IMR-90 (cell line): ENCODE results near the gene RALGAPA2. TPM values are rescaled to one million over a fixed set of nuclear protein-coding genes. Genes with fewer than 3 reads are reported as not detected.

Experiments
- ATAC-seq: fragments of 200-7000 bp; cut with Tn5 transposase; 2 replicates; pipeline ENCODE4 v1.9.1; 2020; ENCODE audit warnings: low read depth, mild to moderate bottlenecking, moderate library complexity
- BruUV-seq: library from RNA; stranded (reverse); fragments of 400-500 nt; replicated peaks from 2 replicates; lab custom pipeline; 2021; lab: Mats Ljungman, UMichigan
- CTCF ChIA-PET: fragments of 300-600 bp; formaldehyde crosslinking; extraction: SDS; loops from one replicate; lab custom pipeline; 2021; ENCODE audit warnings: antibody characterized with exemption; lab: Yijun Ruan, JAX
- POLR2A ChIA-PET: fragments of 300-600 bp; sonication (Branson Sonifier 250); formaldehyde crosslinking; loops from one replicate; lab custom pipeline; 2022; ENCODE audit warnings: antibody characterized with exemption; ENCODE audit not compliant: unreplicated experiment; lab: Charles Lee
- DNase-seq: peaks from one replicate; pipeline ENCODE4 v3.0.0; 2013
- H2AFZ ChIP-seq: replicated peaks from 2 replicates; pipeline ENCODE3; 2013; ENCODE audit warnings: low read length, mild to moderate bottlenecking; ENCODE audit not compliant: poor library complexity
- H2AK5ac ChIP-seq: 2 replicates; pipeline ENCODE4 v1.6.1; 2013; ENCODE audit warnings: low read depth, low read length, inconsistent platforms
- H2AK9ac ChIP-seq: replicated peaks from 2 replicates; pipeline ENCODE3; 2013; ENCODE audit warnings: mild to moderate bottlenecking, low read depth, low read length, moderate library complexity; ENCODE audit not compliant: poor library complexity
- H2BK120ac ChIP-seq: 2 replicates; pipeline ENCODE4 v1.6.1; 2013; ENCODE audit warnings: low read depth, low read length, inconsistent platforms
- H2BK15ac ChIP-seq: 3 replicates; pipeline ENCODE4 v1.6.1; 2013; ENCODE audit warnings: low read depth, low read length, inconsistent platforms
- H2BK20ac ChIP-seq: 2 replicates; pipeline ENCODE4 v1.6.1; 2013; ENCODE audit warnings: low read depth, mild to moderate bottlenecking, inconsistent platforms, low read length, moderate library complexity
- H2BK5ac ChIP-seq: 2 replicates; pipeline ENCODE4 v1.6.1; 2013; ENCODE audit warnings: mild to moderate bottlenecking, low read depth, low read length, inconsistent platforms; ENCODE audit not compliant: poor library complexity, severe bottlenecking
- H3K14ac ChIP-seq: replicated peaks from 2 replicates; pipeline ENCODE4 v1.6.1; 2013; ENCODE audit warnings: low read depth, low read length, inconsistent platforms
- H3K18ac ChIP-seq: 2 replicates; pipeline ENCODE4 v1.6.1; 2013; ENCODE audit warnings: low read depth, low read length, control low read depth
- H3K23ac ChIP-seq: 2 replicates; pipeline ENCODE4 v1.6.1; 2013; ENCODE audit warnings: low read depth, low read length, inconsistent platforms
- H3K27ac ChIP-seq: 2 replicates; pipeline ENCODE4 v1.5.1; 2013; ENCODE audit warnings: mild to moderate bottlenecking, control low read depth, low read length; ENCODE audit not compliant: insufficient read depth
- H3K27me3 ChIP-seq: 2 replicates; pipeline ENCODE4 v1.6.1; 2013; ENCODE audit warnings: low read length; ENCODE audit not compliant: control insufficient read depth, insufficient read depth
- H3K36me3 ChIP-seq: 2 replicates; pipeline ENCODE4 v1.6.1; 2013; ENCODE audit warnings: low read length, mixed read lengths; ENCODE audit not compliant: control insufficient read depth, insufficient read depth
- H3K4ac ChIP-seq: 2 replicates; pipeline ENCODE4 v1.6.1; 2013; ENCODE audit warnings: low read depth, low read length, inconsistent platforms
- H3K4me1 ChIP-seq: 2 replicates; pipeline ENCODE4 v1.6.1; 2013; ENCODE audit warnings: low read length, mixed read lengths; ENCODE audit not compliant: control insufficient read depth, insufficient read depth
- H3K4me2 ChIP-seq: 2 replicates; pipeline ENCODE4 v1.6.1; 2013; ENCODE audit warnings: low read depth, mild to moderate bottlenecking, control low read depth, low read length, moderate library complexity
- H3K4me3 ChIP-seq: 2 replicates; pipeline ENCODE4 v1.5.1; 2013; ENCODE audit warnings: low read depth, mild to moderate bottlenecking, control low read depth, low read length, moderate library complexity; ENCODE audit not compliant: insufficient read depth
- H3K56ac ChIP-seq: 2 replicates; pipeline ENCODE4 v1.6.1; 2013; ENCODE audit warnings: low read length, inconsistent platforms; ENCODE audit not compliant: insufficient read depth; ENCODE audit errors: extremely low read depth
- H3K79me1 ChIP-seq, 2 experiments: 2 replicates each; pipeline ENCODE4 v1.6.1; 2013; ENCODE audit warnings: low read length in 2 of 2, inconsistent platforms in 1 of 2, low read depth in 1 of 2
- H3K9ac ChIP-seq: 2 replicates; pipeline ENCODE4 v1.6.1; 2013; ENCODE audit warnings: low read depth, low read length, control low read depth
- H3K9me1 ChIP-seq: 2 replicates; pipeline ENCODE4 v1.6.1; 2013; ENCODE audit warnings: low read length, inconsistent platforms; ENCODE audit not compliant: insufficient read depth
- H3K9me3 ChIP-seq: 2 replicates; pipeline ENCODE4 v1.6.1; 2013; ENCODE audit warnings: low read length; ENCODE audit not compliant: control insufficient read depth, insufficient read depth
- H4K20me1 ChIP-seq: 2 replicates; pipeline ENCODE4 v1.6.1; 2013; ENCODE audit warnings: low read length, inconsistent platforms; ENCODE audit not compliant: insufficient read depth
- H4K5ac ChIP-seq: 2 replicates; pipeline ENCODE4 v1.6.1; 2013; ENCODE audit warnings: mild to moderate bottlenecking, low read depth, low read length, control low read depth
- H4K8ac ChIP-seq, 2 experiments: 2 replicates each; pipeline ENCODE4 v1.6.1; 2013; ENCODE audit warnings: low read depth in 2 of 2, low read length in 2 of 2, control low read depth in 1 of 2, inconsistent platforms in 1 of 2
- H4K91ac ChIP-seq: 2 replicates; pipeline ENCODE4 v1.6.1; 2013; ENCODE audit warnings: low read depth, low read length, inconsistent platforms; ENCODE audit not compliant: insufficient read depth
- BHLHE40 ChIP-seq: fragments of 150-350 bp; IDR thresholded peaks from 2 replicates; pipeline ENCODE4 v1.6.1; 2016; ENCODE audit warnings: mild to moderate bottlenecking, low read depth, low read length
- CEBPB ChIP-seq: IDR thresholded peaks from 2 replicates; pipeline ENCODE4 v1.6.1; 2012; ENCODE audit warnings: low read depth, low read length, improper control_type of control experiment
- CHD1 ChIP-seq: IDR thresholded peaks from 2 replicates; pipeline ENCODE4 v1.6.1; 2012; ENCODE audit warnings: low read depth, low read length, improper control_type of control experiment
- CTCF ChIP-seq: conservative IDR thresholded peaks from 2 replicates; pipeline ENCODE4 v1.5.1; 2012; ENCODE audit warnings: mild to moderate bottlenecking, low read depth, low read length, improper control_type of control experiment
- ELK1 ChIP-seq: fragments of 150-350 bp; IDR thresholded peaks from 2 replicates; pipeline ENCODE4 v1.6.1; 2016; ENCODE audit warnings: low read depth, mild to moderate bottlenecking, low read length, moderate library complexity, borderline replicate concordance
- FOS ChIP-seq: fragments of 150-350 bp; IDR thresholded peaks from 2 replicates; pipeline ENCODE4 v1.6.1; 2016; ENCODE audit warnings: low read depth, low read length
- MAFK ChIP-seq: IDR thresholded peaks from 2 replicates; pipeline ENCODE4 v1.6.1; 2012; ENCODE audit warnings: low read depth, low read length, improper control_type of control experiment
- MAZ ChIP-seq: IDR thresholded peaks from 2 replicates; pipeline ENCODE4 v1.6.1; 2012; ENCODE audit warnings: low read depth, mild to moderate bottlenecking, low read length, improper control_type of control experiment, moderate library complexity, borderline replicate concordance
- MXI1 ChIP-seq: IDR thresholded peaks from 2 replicates; pipeline ENCODE4 v1.6.1; 2012; ENCODE audit warnings: low read depth, mild to moderate bottlenecking, low read length, moderate library complexity, borderline replicate concordance
- NFE2L2 ChIP-seq: fragments of 150-350 bp; IDR thresholded peaks from 2 replicates; pipeline ENCODE4 v1.6.1; 2016; ENCODE audit warnings: low read depth, mild to moderate bottlenecking, low read length
- POLR2A ChIP-seq: IDR thresholded peaks from 2 replicates; pipeline ENCODE4 v1.6.1; 2012; ENCODE audit warnings: mild to moderate bottlenecking, low read depth, low read length
- RAD21 ChIP-seq: IDR thresholded peaks from 2 replicates; pipeline ENCODE4 v1.6.1; 2012; ENCODE audit warnings: low read length, improper control_type of control experiment
- RCOR1 ChIP-seq: IDR thresholded peaks from 2 replicates; pipeline ENCODE4 v1.6.1; 2012; ENCODE audit warnings: mild to moderate bottlenecking, low read length, improper control_type of control experiment; ENCODE audit not compliant: insufficient replicate concordance
- RFX5 ChIP-seq: IDR thresholded peaks from 2 replicates; pipeline ENCODE4 v1.8.0; 2012; ENCODE audit warnings: low read depth, mild to moderate bottlenecking, low read length, moderate library complexity
- SMC3 ChIP-seq: fragments of 150-350 bp; IDR thresholded peaks from 2 replicates; pipeline ENCODE4 v1.6.1; 2016; ENCODE audit warnings: low read depth, mild to moderate bottlenecking, antibody characterized with exemption, low read length, moderate library complexity
- WGBS, 2 experiments: methylation state at CpG; one replicate each; pipeline versions ENCODE4 v1.1.5 to v1.1.7; 2013; ENCODE audit warnings: missing lambda C conversion rate in 2 of 2; ENCODE audit not compliant: insufficient read length in 1 of 2; ENCODE audit errors: extremely low coverage in 2 of 2; 5-methylcytosine and 5-hydroxymethylcytosine counted together
- dilution Hi-C: fragments of 300-500 bp; cut with HindIII; formaldehyde crosslinking; loops from one replicate; pipeline ENCODE4 v1.14.3; 2018; ENCODE audit warnings: low sequenced_read_pairs; ENCODE audit not compliant: unreplicated experiment
- in situ Hi-C: fragments of 300-500 bp; cut with MboI; formaldehyde crosslinking; loops from 3 replicates; pipeline ENCODE4 v1.14.3; 2019; ENCODE audit warnings: low sequenced_read_pairs, inconsistent platforms, mixed read lengths
- intact Hi-C: fragments of 100-400 bp; cut with micrococcal nuclease; formaldehyde crosslinking; loops from 2 replicates; pipeline ENCODE4 v1.10.0; 2022
- polyA plus RNA-seq, 3 experiments: library from polyadenylated mRNA; depleted of rRNA; stranded (reverse); fragments of >200 nt; gene quantifications; 2 replicates each; pipeline ENCODE4 v1.2.3, GENCODE V29; 2012; ENCODE audit warnings: low replicate concordance in 1 of 3
- total RNA-seq: library from RNA; depleted of rRNA; stranded (reverse); fragments of >200 nt; gene quantifications from 2 replicates; pipeline ENCODE4 v1.2.3, GENCODE V29; 2012
- TF ChIP-seq, protein P1 (sequence below): fragments of 150-350 bp; IDR thresholded peaks from 2 replicates; pipeline ENCODE4 v1.6.1; 2017; ENCODE audit warnings: mild to moderate bottlenecking, antibody characterized with exemption, low read length, low read depth

The RALGAPA2 gene
- total and polyA plus RNA-seq, 2 of the 4 experiments (the other 2 are of a cell fraction) = 1.3 to 3.9 TPM

DNA sequence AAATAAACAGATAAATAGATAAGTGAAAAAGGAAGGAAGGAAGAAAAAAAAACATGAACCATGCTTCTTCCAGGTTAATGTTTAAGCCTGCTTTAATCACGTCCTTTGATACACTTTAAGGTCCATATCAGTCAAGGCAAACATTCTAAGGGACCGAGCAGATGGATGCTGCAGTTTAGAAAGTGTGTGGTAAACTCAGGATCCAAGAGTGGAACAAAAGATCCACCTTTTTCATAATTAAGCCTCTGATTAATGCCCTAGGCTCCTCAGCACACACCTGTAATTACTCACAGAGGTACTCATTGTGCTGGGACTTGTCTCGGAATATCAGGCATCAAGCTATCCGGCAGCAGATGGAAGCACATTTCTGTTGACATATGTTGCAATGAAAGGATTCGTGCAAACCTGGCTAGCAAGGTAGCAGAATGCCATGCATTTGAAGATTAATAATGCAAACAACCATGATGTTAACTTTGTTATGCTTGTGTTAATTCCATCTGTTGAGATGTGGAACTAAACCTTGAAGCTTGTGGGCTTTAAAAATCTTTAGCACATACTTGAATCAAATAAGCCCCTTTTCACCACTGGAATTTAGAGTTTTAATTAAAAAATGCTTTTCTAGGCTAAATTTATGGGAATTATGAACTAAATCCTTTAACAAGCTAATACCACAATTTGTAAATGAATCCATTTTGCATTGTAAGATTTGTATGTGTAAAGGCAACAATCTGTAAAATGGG, 163.7 kb downstream of the RALGAPA2 start:
- CTCF ChIA-PET = no interaction called here
- H3K79me1 ChIP-seq = no peaks in the 10 kb centered on the region
- H4K5ac ChIP-seq = no peak overlapping the region
- H4K20me1 ChIP-seq = no peaks in the 10 kb centered on the region
- H3K9me3 ChIP-seq = no peaks in the 10 kb centered on the region
- no peak overlapping the region for H3K18ac ChIP-seq
- no peak overlapping the region for H2BK5ac ChIP-seq
- no peaks in the 10 kb centered on the region for H3K36me3 ChIP-seq
- H3K56ac ChIP-seq = no peak overlapping the region
- no peak overlapping the region for H3K9ac ChIP-seq
- no peak overlapping the region for H2AFZ ChIP-seq
- no peak overlapping the region for H2BK120ac ChIP-seq
- no peak overlapping the region for H3K4me3 ChIP-seq
- intact Hi-C loops (no loop called here), in situ Hi-C loops (no loop called here), dilution Hi-C loops (no loop called here)
- no peak overlapping the region for H3K4ac ChIP-seq
- ATAC-seq (no peak), DNase-seq (no peak)
- peaks cover 7% of the 10 kb centered on the region; the same call in 1 of the 2 replicates for H3K9me1 ChIP-seq
- WGBS, 2 experiments = no CpG with 5 or more reads among the region's 5 CpGs
- TF ChIP-seq RCOR1 (no peak), POLR2A (no peak), MXI1 (no peak), NFE2L2 (no peak), MAFK (no peak), RAD21 (no peak), FOS (no peak), SMC3 (no peak), RFX5 (no peak), MAZ (no peak), CEBPB (no peak), BHLHE40 (no peak), CTCF (no peak), ELK1 (no peak), CHD1 (no peak)
- TF ChIP-seq, protein P1, sequence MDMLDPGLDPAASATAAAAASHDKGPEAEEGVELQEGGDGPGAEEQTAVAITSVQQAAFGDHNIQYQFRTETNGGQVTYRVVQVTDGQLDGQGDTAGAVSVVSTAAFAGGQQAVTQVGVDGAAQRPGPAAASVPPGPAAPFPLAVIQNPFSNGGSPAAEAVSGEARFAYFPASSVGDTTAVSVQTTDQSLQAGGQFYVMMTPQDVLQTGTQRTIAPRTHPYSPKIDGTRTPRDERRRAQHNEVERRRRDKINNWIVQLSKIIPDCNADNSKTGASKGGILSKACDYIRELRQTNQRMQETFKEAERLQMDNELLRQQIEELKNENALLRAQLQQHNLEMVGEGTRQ = no peak
- H3K27me3 ChIP-seq = no peaks in the 10 kb centered on the region
- H2BK15ac ChIP-seq = no peak overlapping the region
- no peak overlapping the region for H2AK9ac ChIP-seq
- POLR2A ChIA-PET = no interaction called here
- H4K8ac ChIP-seq = no peak overlapping the region
- H2BK20ac ChIP-seq = no peak overlapping the region
- no peak overlapping the region for H4K91ac ChIP-seq
- no peak overlapping the region for H3K14ac ChIP-seq
- no peak overlapping the region for H2AK5ac ChIP-seq
- H3K23ac ChIP-seq = no peak overlapping the region
- H3K27ac ChIP-seq = no peak overlapping the region
- no TSS peak for BruUV-seq
- peaks cover 2% of the 10 kb centered on the region; the same call in 1 of the 2 replicates for H3K4me1 ChIP-seq
- H3K4me2 ChIP-seq = no peak overlapping the region
